ENCODE results near the gene FREM2. TPM values are rescaled to one million over a fixed set of nuclear protein-coding genes. Genes with fewer than 3 reads are reported as not detected.

FREM2 gene
- total and polyA plus RNA-seq, 8 donors, result 1.4 to 9.8 (median 6.3) TPM

- TF ChIP-seq CTCF (IDR thresholded peaks at IDR 0.05), result no peak
- intact Hi-C loops (cut with DNase I), result no loop called here
- peak overlapping the region in 2 of 4 donors; percentile 78 to 81 for H3K27ac ChIP-seq
- peak overlapping the region in 3 of 4 donors; percentile 0 to 40 (median 32) for H3K4me3 ChIP-seq
- 43 to 44% methylated on average over 15 of the region's 15 CpGs for WGBS, 2 donors
- DNase-seq, result peak in 4 of 6 donors; percentile 32 to 50 (median 41)
- FAIRE-seq, result no peak
- no peaks in the 10 kb centered on the region for H3K27me3 ChIP-seq
- ATAC-seq, result peak; percentile 64 to 81 (median 75)
- no peaks in the 10 kb centered on the region for H3K36me3 ChIP-seq
- no peaks in the 10 kb centered on the region for H3K9me3 ChIP-seq
- H3K4me1 ChIP-seq, result peaks cover 0 to 21% (median 21%) of the 10 kb centered on the region in 3 donors
Measured at GRCh38 chr13:38784036-38784880, 97.4 kb downstream of the FREM2 start.

GRCh38 chr13:38785042-38785441, 98.2 kb downstream of the FREM2 start:
- Histone ChIP-seq H3K36me3 (no peaks in the 10 kb centered on the region), H3K27me3 (no peaks in the 10 kb centered on the region), H3K9me3 (no peaks in the 10 kb centered on the region), H3K27ac (peak overlapping the region in 3 of 4 donors; percentile 35 to 81 (median 78)), H3K4me3 (peak overlapping the region in 3 of 4 donors; percentile 0 to 40 (median 32)), H3K4me1 (peaks cover 0 to 21% (median 21%) of the 10 kb centered on the region in 3 donors)
- DNase-seq, result no peak
- no peak for FAIRE-seq
- no peak for TF ChIP-seq CTCF (IDR thresholded peaks at IDR 0.05)
- ATAC-seq, result peak; percentile 82 to 84 (median 83)
- 12 to 16% methylated on average over 2 of the region's 2 CpGs for WGBS, 2 donors
- intact Hi-C loops (cut with DNase I), result no loop called here

DNA sequence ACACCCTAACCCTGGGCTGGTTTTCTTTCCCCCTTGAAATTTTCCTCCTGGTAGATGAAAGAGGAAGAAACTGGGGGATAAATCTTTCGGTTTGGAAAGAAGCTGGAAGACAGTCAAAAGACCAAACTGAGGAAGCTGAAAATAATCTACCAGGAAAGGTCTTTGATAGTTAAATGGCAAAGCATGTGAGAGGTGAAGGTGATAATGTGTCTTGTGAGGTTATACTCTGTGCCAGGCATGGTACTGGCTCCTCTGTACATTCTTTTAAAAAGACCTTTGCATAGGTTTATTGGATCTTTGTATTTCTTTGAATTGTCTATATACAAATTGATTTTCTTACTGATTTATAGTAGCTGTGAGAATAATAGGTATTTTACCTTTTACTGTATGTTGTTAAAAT, 98.6 kb downstream of the FREM2 start:
- H3K4me3 ChIP-seq, result peak overlapping the region in 3 of 4 donors; percentile 0 to 40 (median 32)
- intact Hi-C loops (cut with DNase I), result no loop called here
- H3K9me3 ChIP-seq, result no peaks in the 10 kb centered on the region
- FAIRE-seq (no peak), DNase-seq (no peak), ATAC-seq (peak; percentile 47 to 73 (median 56))
- H3K27me3 ChIP-seq, result no peaks in the 10 kb centered on the region
- peaks cover 0 to 21% (median 21%) of the 10 kb centered on the region in 3 donors for H3K4me1 ChIP-seq
- 5 to 9% methylated on average over 1 of the region's 1 CpG for WGBS, 2 donors
- H3K36me3 ChIP-seq, result no peaks in the 10 kb centered on the region
- peak overlapping the region in 3 of 4 donors; percentile 35 to 81 (median 78) for H3K27ac ChIP-seq
- no peak for TF ChIP-seq CTCF (IDR thresholded peaks at IDR 0.05)

GRCh38 chr13:38787550-38787949, 100.7 kb downstream of the FREM2 start:
- H3K27ac ChIP-seq, result no peak overlapping the region
- ATAC-seq (no peak), DNase-seq (no peak), FAIRE-seq (peak; percentile 81)
- no peak for TF ChIP-seq CTCF (IDR thresholded peaks at IDR 0.05)
- no peaks in the 10 kb centered on the region for H3K36me3 ChIP-seq
- intact Hi-C loops (cut with DNase I), result no loop called here
- peaks cover 0 to 21% (median 21%) of the 10 kb centered on the region in 3 donors for H3K4me1 ChIP-seq
- H3K4me3 ChIP-seq, result no peak overlapping the region
- H3K27me3 ChIP-seq, result no peaks in the 10 kb centered on the region
- 77 to 82% methylated on average over 1 of the region's 1 CpG for WGBS, 2 donors
- no peaks in the 10 kb centered on the region for H3K9me3 ChIP-seq

DNA sequence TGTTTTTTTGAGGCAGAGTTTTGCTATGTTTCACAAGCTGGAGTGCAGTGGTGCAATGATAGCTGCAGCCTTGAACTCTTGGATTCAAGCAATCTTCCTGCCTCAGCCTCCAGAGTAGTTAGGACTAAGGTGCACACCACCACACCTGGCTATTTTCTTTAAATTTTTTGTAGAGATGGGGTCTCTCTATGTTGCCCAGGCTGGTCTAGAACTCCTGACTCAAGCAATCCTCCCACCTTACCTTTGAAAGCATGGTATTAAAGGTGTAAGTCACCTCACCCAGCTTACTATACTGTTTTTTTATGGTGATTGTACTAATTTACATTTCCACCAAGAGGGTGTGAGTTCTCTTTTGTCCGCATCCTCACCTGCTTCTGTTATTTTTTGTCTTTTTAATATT, 110.0 kb downstream of the FREM2 start:
- no peak for ATAC-seq
- no peak for FAIRE-seq
- no peak for DNase-seq
- Histone ChIP-seq H3K9me3 (no peaks in the 10 kb centered on the region), H3K4me1 (no peaks in the 10 kb centered on the region), H3K4me3 (no peak overlapping the region), H3K27ac (no peak overlapping the region), H3K27me3 (no peaks in the 10 kb centered on the region), H3K36me3 (no peaks in the 10 kb centered on the region)
- TF ChIP-seq CTCF (IDR thresholded peaks at IDR 0.05), result no peak
- intact Hi-C loops (cut with DNase I), result no loop called here
- 96 to 100% methylated on average over 1 of the region's 1 CpG for WGBS, 2 donors

Measured in pancreas (tissue), 10 donors.